HL-60 (cell line): Measurements from ENCODE around the gene GMEB2.

ENCODE experiments used
- DNase-seq, 2 experiments: peaks; one replicate each; pipeline ENCODE4 v3.0.0-alpha.2; 2010 to 2020; ENCODE audit warnings: low read depth in 1 of 2, low spot score in 1 of 2
- H3K27ac ChIP-seq: fragments of 250-450 bp; sonication (Bioruptor Pico); replicated peaks from 2 replicates; pipeline ENCODE4 v1.5.1; 2020; ENCODE audit warnings: mild to moderate bottlenecking, moderate library complexity
- H3K27me3 ChIP-seq: fragments of 250-450 bp; sonication (Bioruptor Pico); 2 replicates; pipeline ENCODE4 v1.5.1; 2021; ENCODE audit warnings: mild to moderate bottlenecking, moderate library complexity; ENCODE audit not compliant: insufficient read depth, poor library complexity, severe bottlenecking
- H3K4me3 ChIP-seq: replicated peaks from 2 replicates; pipeline ENCODE4 v1.5.1; 2011; ENCODE audit warnings: mild to moderate bottlenecking, control low read depth, low read length; ENCODE audit not compliant: insufficient read depth
- CTCF ChIP-seq: IDR thresholded peaks from one replicate; pipeline ENCODE4 v1.5.1; 2011; ENCODE audit warnings: low read length, control low read depth, inconsistent platforms; ENCODE audit not compliant: insufficient read depth
- GABPA ChIP-seq: IDR thresholded peaks from 2 replicates; pipeline ENCODE4 v1.6.1; 2012; ENCODE audit warnings: low read depth
- POLR2AphosphoS5 ChIP-seq: IDR thresholded peaks from 2 replicates; pipeline ENCODE4 v1.6.1; 2012; ENCODE audit warnings: low read depth
- REST ChIP-seq: IDR thresholded peaks from 2 replicates; pipeline ENCODE4 v1.6.1; 2012; ENCODE audit warnings: low read depth; ENCODE audit not compliant: insufficient replicate concordance
- SPI1 ChIP-seq: IDR thresholded peaks from 2 replicates; pipeline ENCODE4 v1.6.1; 2012; ENCODE audit warnings: low read depth, mild to moderate bottlenecking, borderline replicate concordance

GMEB2 gene

DNA sequence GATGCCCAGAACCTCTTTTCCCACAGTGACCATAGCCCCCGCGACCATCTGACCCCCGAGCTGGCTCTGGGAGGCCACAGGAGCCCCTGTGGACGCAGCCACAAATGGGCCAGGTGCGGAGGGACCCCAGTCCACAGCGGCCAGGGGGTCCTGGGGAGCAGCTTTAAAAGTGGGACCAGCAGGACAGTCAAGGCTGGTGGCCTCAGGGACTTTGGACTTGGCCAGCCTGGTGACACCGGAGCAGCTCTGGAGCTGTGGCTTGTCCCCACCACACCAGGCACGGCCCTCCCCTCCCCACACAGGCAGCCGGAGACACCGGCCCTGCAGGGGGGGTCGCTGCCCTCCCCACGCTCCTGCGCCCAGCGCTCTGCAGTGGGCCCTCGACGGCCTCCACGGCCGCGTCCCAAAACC lies 69.4 kb downstream of the GMEB2 start:
- Histone ChIP-seq H3K27ac (no peak overlapping the region), H3K4me3 (no peak overlapping the region), H3K27me3 (peaks cover 25% of the 10 kb centered on the region)
- DNase-seq = no peak
- TF ChIP-seq SPI1 (no peak), REST (no peak), GABPA (no peak), CTCF (no peak), POLR2AphosphoS5 (no peak)

- DNase-seq = no peak
- TF ChIP-seq REST (no peak), GABPA (no peak), SPI1 (no peak), POLR2AphosphoS5 (no peak), CTCF (no peak)
- Histone ChIP-seq H3K27me3 (peaks cover 31% of the 10 kb centered on the region), H3K4me3 (no peak overlapping the region), H3K27ac (no peak overlapping the region)
These were observed 69.9 kb downstream of the GMEB2 start for GRCh38 chr20:63556873-63557478.

GRCh38 chr20:63555661-63556381 lies 71.1 kb downstream of the GMEB2 start:
- no peak for TF ChIP-seq CTCF
- Histone ChIP-seq H3K27me3 (peaks cover 35% of the 10 kb centered on the region), H3K27ac (no peak overlapping the region), H3K4me3 (no peak overlapping the region)
- no peak for DNase-seq
